Measurements from ENCODE around the gene WIF1.

The WIF1 gene

DNA sequence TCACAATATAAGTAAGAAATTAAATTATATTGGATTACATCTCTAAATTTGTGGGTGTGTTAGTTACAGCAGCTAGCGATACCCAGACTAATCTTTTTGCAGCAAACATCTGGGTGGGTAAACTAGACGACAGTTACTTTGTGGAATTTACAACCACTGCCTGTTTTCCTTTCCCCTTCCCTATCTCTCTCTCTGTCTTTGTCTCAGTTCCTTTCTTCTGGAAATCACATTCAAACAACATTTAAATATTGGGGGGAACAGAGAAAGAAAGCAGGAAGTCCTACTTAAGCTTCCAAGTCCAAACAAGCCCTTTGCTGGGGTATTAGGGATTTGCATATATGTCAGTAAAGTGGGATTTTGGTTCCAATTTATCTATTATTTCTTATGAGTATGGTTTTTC, 97.6 kb downstream of the WIF1 start:
- POLR2A ChIA-PET, result no interaction called here
- H3K9me3 ChIP-seq (ENCODE audit: control insufficient read depth, insufficient read depth, low read depth, low read length), result no peaks in the 10 kb centered on the region
- CTCF ChIA-PET, result no interaction called here

DNA sequence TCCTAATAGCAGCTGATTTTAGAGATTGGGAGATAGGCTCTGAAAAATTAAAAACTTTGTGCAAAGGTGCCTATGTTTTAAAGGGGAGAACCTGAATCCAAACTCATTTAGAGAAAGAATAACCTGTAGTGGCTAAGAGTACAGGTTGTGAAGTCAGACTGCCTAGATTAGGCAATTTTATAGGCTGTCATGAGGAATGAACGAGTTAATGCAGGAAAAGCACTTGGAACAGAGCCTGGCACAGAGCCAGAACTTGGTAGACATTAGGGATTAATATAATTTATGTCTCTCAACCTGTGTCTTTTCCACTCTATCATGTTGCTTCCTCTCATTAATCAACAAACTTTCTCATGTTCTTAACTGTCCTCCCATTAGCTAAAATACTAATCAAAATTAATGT, 98.1 kb downstream of the WIF1 start:
- ChIA-PET CTCF (no interaction called here), POLR2A (no interaction called here)
- TF ChIP-seq ZNF791 (tag by site-specific recombination; IDR thresholded peaks at IDR 0.05) (no peak), FEZF1 (tag by site-specific recombination; IDR thresholded peaks at IDR 0.05) (no peak), KLF10 (tag by site-specific recombination; IDR thresholded peaks at IDR 0.05) (0 out of 2 replicates have a peak, but pooled peaks have one; percentile 24), ZNF350 (tag by site-specific recombination; IDR thresholded peaks at IDR 0.05) (0 out of 2 replicates have a peak, but pooled peaks have one; percentile 38)

More for the DNA sequence above, 97.6 kb downstream of the WIF1 start:
- H3K27ac ChIP-seq (ENCODE audit: extremely low read depth, low read depth, low read length), result no peak overlapping the region
- no peak overlapping the region for H3K4me3 ChIP-seq (ENCODE audit: low read depth, low read length)
- TF ChIP-seq ZNF16 (tag by site-specific recombination; IDR thresholded peaks at IDR 0.05; ENCODE audit: low read depth) (no peak), ZNF239 (tag by site-specific recombination; IDR thresholded peaks at IDR 0.05) (no peak), TCF7L2 (IDR thresholded peaks at IDR 0.05; ENCODE audit: borderline replicate concordance, low read depth, low read length) (no peak), ZNF529 (tag by site-specific recombination; IDR thresholded peaks at IDR 0.05; ENCODE audit: insufficient replicate concordance) (no peak), ZNF629 (tag by site-specific recombination; IDR thresholded peaks at IDR 0.05) (no peak), ZBTB48 (tag by site-specific recombination; IDR thresholded peaks at IDR 0.05) (no peak), ZNF2 (tag by site-specific recombination; IDR thresholded peaks at IDR 0.05) (no peak), ZNF223 (tag by site-specific recombination; IDR thresholded peaks at IDR 0.05) (no peak), ZNF23 (tag by site-specific recombination; IDR thresholded peaks at IDR 0.05; ENCODE audit: borderline replicate concordance) (no peak), ZNF596 (tag by site-specific recombination; IDR thresholded peaks at IDR 0.05) (no peak), SCRT1 (tag by site-specific recombination; IDR thresholded peaks at IDR 0.05; ENCODE audit: borderline replicate concordance) (no peak), KLF16 (tag by site-specific recombination; IDR thresholded peaks at IDR 0.05) (no peak)
- TF ChIP-seq, protein P1, sequence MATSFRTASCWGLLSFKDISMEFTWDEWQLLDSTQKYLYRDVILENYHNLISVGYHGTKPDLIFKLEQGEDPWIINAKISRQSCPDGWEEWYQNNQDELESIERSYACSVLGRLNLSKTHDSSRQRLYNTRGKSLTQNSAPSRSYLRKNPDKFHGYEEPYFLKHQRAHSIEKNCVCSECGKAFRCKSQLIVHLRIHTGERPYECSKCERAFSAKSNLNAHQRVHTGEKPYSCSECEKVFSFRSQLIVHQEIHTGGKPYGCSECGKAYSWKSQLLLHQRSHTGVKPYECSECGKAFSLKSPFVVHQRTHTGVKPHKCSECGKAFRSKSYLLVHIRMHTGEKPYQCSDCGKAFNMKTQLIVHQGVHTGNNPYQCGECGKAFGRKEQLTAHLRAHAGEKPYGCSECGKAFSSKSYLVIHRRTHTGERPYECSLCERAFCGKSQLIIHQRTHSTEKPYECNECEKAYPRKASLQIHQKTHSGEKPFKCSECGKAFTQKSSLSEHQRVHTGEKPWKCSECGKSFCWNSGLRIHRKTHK (tag by site-specific recombination; IDR thresholded peaks at IDR 0.05), result no peak
- TF ChIP-seq, protein P2, sequence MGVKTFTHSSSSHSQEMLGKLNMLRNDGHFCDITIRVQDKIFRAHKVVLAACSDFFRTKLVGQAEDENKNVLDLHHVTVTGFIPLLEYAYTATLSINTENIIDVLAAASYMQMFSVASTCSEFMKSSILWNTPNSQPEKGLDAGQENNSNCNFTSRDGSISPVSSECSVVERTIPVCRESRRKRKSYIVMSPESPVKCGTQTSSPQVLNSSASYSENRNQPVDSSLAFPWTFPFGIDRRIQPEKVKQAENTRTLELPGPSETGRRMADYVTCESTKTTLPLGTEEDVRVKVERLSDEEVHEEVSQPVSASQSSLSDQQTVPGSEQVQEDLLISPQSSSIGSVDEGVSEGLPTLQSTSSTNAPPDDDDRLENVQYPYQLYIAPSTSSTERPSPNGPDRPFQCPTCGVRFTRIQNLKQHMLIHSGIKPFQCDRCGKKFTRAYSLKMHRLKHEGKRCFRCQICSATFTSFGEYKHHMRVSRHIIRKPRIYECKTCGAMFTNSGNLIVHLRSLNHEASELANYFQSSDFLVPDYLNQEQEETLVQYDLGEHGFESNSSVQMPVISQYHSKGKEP (tag by site-specific recombination; IDR thresholded peaks at IDR 0.05), result no peak
- TF ChIP-seq, protein P3, sequence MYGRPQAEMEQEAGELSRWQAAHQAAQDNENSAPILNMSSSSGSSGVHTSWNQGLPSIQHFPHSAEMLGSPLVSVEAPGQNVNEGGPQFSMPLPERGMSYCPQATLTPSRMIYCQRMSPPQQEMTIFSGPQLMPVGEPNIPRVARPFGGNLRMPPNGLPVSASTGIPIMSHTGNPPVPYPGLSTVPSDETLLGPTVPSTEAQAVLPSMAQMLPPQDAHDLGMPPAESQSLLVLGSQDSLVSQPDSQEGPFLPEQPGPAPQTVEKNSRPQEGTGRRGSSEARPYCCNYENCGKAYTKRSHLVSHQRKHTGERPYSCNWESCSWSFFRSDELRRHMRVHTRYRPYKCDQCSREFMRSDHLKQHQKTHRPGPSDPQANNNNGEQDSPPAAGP (tag by site-specific recombination; IDR thresholded peaks at IDR 0.05), result no peak
- no peaks in the 10 kb centered on the region for H3K36me3 ChIP-seq (ENCODE audit: control insufficient read depth in 2 of 2, insufficient read depth in 1 of 2, low read length in 2 of 2)
- no peaks in the 10 kb centered on the region for H3K4me1 ChIP-seq (ENCODE audit: control insufficient read depth, insufficient read depth, low read length)

DNA sequence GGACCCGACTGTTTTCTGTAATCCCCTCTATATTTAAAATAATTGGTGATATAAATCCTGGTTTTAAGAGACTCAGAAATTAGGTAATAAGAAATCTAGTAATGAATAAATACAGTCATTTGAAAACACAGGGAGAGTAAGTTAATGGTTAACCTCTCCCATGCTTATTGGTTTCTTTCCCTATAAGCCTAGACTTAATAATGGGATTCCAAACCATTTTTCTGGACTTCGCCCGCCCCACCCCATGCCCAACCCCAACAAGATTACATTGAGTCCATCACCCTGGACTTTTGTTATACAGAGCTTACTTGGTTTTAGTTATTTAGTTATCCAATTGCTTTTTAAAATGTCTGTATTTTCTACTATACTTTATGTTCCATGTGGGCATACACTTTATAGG, 98.7 kb downstream of the WIF1 start:
- CTCF ChIA-PET, result interaction anchor here (0.6 kb wide), 1 partner anchor 562 kb away, joined by 4 read pairs; no protein-coding TSS in a partner anchor
- Histone ChIP-seq H3K4me1 (ENCODE audit: control insufficient read depth, insufficient read depth, low read length) (no peaks in the 10 kb centered on the region), H3K9me3 (ENCODE audit: control insufficient read depth, insufficient read depth, low read depth, low read length) (no peaks in the 10 kb centered on the region), H3K36me3 (ENCODE audit: control insufficient read depth in 2 of 2, insufficient read depth in 1 of 2, low read length in 2 of 2) (no peaks in the 10 kb centered on the region), H3K4me3 (ENCODE audit: low read depth, low read length) (no peak overlapping the region), H3K27ac (ENCODE audit: extremely low read depth, low read depth, low read length) (no peak overlapping the region)
- POLR2A ChIA-PET, result no interaction called here
- TF ChIP-seq, protein P4, sequence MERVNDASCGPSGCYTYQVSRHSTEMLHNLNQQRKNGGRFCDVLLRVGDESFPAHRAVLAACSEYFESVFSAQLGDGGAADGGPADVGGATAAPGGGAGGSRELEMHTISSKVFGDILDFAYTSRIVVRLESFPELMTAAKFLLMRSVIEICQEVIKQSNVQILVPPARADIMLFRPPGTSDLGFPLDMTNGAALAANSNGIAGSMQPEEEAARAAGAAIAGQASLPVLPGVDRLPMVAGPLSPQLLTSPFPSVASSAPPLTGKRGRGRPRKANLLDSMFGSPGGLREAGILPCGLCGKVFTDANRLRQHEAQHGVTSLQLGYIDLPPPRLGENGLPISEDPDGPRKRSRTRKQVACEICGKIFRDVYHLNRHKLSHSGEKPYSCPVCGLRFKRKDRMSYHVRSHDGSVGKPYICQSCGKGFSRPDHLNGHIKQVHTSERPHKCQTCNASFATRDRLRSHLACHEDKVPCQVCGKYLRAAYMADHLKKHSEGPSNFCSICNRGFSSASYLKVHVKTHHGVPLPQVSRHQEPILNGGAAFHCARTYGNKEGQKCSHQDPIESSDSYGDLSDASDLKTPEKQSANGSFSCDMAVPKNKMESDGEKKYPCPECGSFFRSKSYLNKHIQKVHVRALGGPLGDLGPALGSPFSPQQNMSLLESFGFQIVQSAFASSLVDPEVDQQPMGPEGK (tag by site-specific recombination; IDR thresholded peaks at IDR 0.05), result no peak
- no peak for TF ChIP-seq SCRT1 (tag by site-specific recombination; IDR thresholded peaks at IDR 0.05; ENCODE audit: borderline replicate concordance)
- TF ChIP-seq HOXA7 (CRISPR knock-in tag; IDR thresholded peaks at IDR 0.05; ENCODE audit: borderline replicate concordance), result no peak
- TF ChIP-seq, protein P5, sequence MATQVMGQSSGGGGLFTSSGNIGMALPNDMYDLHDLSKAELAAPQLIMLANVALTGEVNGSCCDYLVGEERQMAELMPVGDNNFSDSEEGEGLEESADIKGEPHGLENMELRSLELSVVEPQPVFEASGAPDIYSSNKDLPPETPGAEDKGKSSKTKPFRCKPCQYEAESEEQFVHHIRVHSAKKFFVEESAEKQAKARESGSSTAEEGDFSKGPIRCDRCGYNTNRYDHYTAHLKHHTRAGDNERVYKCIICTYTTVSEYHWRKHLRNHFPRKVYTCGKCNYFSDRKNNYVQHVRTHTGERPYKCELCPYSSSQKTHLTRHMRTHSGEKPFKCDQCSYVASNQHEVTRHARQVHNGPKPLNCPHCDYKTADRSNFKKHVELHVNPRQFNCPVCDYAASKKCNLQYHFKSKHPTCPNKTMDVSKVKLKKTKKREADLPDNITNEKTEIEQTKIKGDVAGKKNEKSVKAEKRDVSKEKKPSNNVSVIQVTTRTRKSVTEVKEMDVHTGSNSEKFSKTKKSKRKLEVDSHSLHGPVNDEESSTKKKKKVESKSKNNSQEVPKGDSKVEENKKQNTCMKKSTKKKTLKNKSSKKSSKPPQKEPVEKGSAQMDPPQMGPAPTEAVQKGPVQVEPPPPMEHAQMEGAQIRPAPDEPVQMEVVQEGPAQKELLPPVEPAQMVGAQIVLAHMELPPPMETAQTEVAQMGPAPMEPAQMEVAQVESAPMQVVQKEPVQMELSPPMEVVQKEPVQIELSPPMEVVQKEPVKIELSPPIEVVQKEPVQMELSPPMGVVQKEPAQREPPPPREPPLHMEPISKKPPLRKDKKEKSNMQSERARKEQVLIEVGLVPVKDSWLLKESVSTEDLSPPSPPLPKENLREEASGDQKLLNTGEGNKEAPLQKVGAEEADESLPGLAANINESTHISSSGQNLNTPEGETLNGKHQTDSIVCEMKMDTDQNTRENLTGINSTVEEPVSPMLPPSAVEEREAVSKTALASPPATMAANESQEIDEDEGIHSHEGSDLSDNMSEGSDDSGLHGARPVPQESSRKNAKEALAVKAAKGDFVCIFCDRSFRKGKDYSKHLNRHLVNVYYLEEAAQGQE (tag by site-specific recombination; IDR thresholded peaks at IDR 0.05), result no peak

More for the DNA sequence above, 98.1 kb downstream of the WIF1 start:
- Histone ChIP-seq H3K36me3 (ENCODE audit: control insufficient read depth in 2 of 2, insufficient read depth in 1 of 2, low read length in 2 of 2) (no peaks in the 10 kb centered on the region), H3K27ac (ENCODE audit: extremely low read depth, low read depth, low read length) (no peak overlapping the region), H3K4me3 (ENCODE audit: low read depth, low read length) (no peak overlapping the region), H3K9me3 (ENCODE audit: control insufficient read depth, insufficient read depth, low read depth, low read length) (no peaks in the 10 kb centered on the region), H3K4me1 (ENCODE audit: control insufficient read depth, insufficient read depth, low read length) (no peaks in the 10 kb centered on the region)

Measured in HEK293 (cell line).